Activated T-helper 17 cell treated with anti-CD3 and anti-CD28 coated beads, Interleukin-2, amount 50 U/mL, for 72 hours (primary cell): ENCODE data around the gene TMEM212. TPM values are rescaled to one million over a fixed set of nuclear protein-coding genes. Genes with fewer than 3 reads are reported as not detected.

Experiments used
- ATAC-seq: fragments of 150-1000 bp; cut with Tn5 transposase; replicated peaks from 2 replicates; pipeline ENCODE4 v1.10.0; 2021; ENCODE audit warnings: mild to moderate bottlenecking, moderate library complexity
- H3K27ac Mint-ChIP-seq: one replicate; pipeline ENCODE4 v1.8.0; 2022; ENCODE audit warnings: mixed read lengths
- H3K27me3 Mint-ChIP-seq: one replicate; pipeline ENCODE4 v1.8.0; 2022; ENCODE audit warnings: mixed read lengths
- H3K36me3 Mint-ChIP-seq: one replicate; pipeline ENCODE4 v1.8.0; 2022; ENCODE audit warnings: low read depth, mild to moderate bottlenecking, mixed read lengths
- H3K4me1 Mint-ChIP-seq: one replicate; pipeline ENCODE4 v1.8.0; 2022; ENCODE audit warnings: mixed read lengths
- H3K4me3 Mint-ChIP-seq: one replicate; pipeline ENCODE4 v1.8.0; 2022; ENCODE audit warnings: mild to moderate bottlenecking, mixed read lengths
- H3K9me3 Mint-ChIP-seq: one replicate; pipeline ENCODE4 v1.8.0; 2022; ENCODE audit warnings: mixed read lengths
- total RNA-seq, 2 donors: library from RNA; stranded (reverse); gene quantifications; one replicate each; pipeline ENCODE4 v1.2.3, GENCODE V29; 2022

Gene TMEM212
- total RNA-seq, 2 donors from 2014 or later: not detected

- H3K27ac Mint-ChIP-seq: peak overlapping the region; percentile 66
- ATAC-seq: no peak
- H3K9me3 Mint-ChIP-seq: no peaks in the 10 kb centered on the region
- no peak overlapping the region for H3K4me3 Mint-ChIP-seq
- H3K36me3 Mint-ChIP-seq: no peaks in the 10 kb centered on the region
- peaks cover 23% of the 10 kb centered on the region for H3K4me1 Mint-ChIP-seq
- no peaks in the 10 kb centered on the region for H3K27me3 Mint-ChIP-seq
Observed at GRCh38 chr3:171822431-171823106, 20.6 kb upstream of the TMEM212 start.

- H3K4me1 Mint-ChIP-seq: peaks cover 30% of the 10 kb centered on the region
- ATAC-seq: no peak
- H3K9me3 Mint-ChIP-seq: no peaks in the 10 kb centered on the region
- H3K36me3 Mint-ChIP-seq: no peaks in the 10 kb centered on the region
- H3K27ac Mint-ChIP-seq: no peak overlapping the region
- no peaks in the 10 kb centered on the region for H3K27me3 Mint-ChIP-seq
- no peak overlapping the region for H3K4me3 Mint-ChIP-seq
Observed at GRCh38 chr3:171824116-171824515, 19.0 kb upstream of the TMEM212 start.

GRCh38 chr3:171824824-171825221, 18.3 kb upstream of the TMEM212 start:
- no peaks in the 10 kb centered on the region for H3K36me3 Mint-ChIP-seq
- no peak overlapping the region for H3K27ac Mint-ChIP-seq
- no peaks in the 10 kb centered on the region for H3K27me3 Mint-ChIP-seq
- peaks cover 30% of the 10 kb centered on the region for H3K4me1 Mint-ChIP-seq
- no peak for ATAC-seq
- H3K4me3 Mint-ChIP-seq: no peak overlapping the region
- H3K9me3 Mint-ChIP-seq: no peaks in the 10 kb centered on the region

- Mint-ChIP-seq H3K4me3 (no peak overlapping the region), H3K4me1 (peaks cover 30% of the 10 kb centered on the region), H3K27ac (no peak overlapping the region), H3K9me3 (no peaks in the 10 kb centered on the region), H3K27me3 (no peaks in the 10 kb centered on the region), H3K36me3 (no peaks in the 10 kb centered on the region)
- ATAC-seq: no peak
Observed at GRCh38 chr3:171825222-171825828, 17.8 kb upstream of the TMEM212 start.

GRCh38 chr3:171827385-171827784, 15.8 kb upstream of the TMEM212 start:
- ATAC-seq: no peak
- Mint-ChIP-seq H3K4me1 (peaks cover 15% of the 10 kb centered on the region), H3K27ac (peak overlapping the region; percentile 65), H3K9me3 (no peaks in the 10 kb centered on the region), H3K36me3 (no peaks in the 10 kb centered on the region), H3K4me3 (peak overlapping the region; percentile 71), H3K27me3 (no peaks in the 10 kb centered on the region)

GRCh38 chr3:171827836-171828458, 15.2 kb upstream of the TMEM212 start:
- peaks cover 15% of the 10 kb centered on the region for H3K4me1 Mint-ChIP-seq
- H3K4me3 Mint-ChIP-seq: peak overlapping the region; percentile 71
- no peaks in the 10 kb centered on the region for H3K36me3 Mint-ChIP-seq
- H3K27ac Mint-ChIP-seq: peak overlapping the region; percentile 65
- no peaks in the 10 kb centered on the region for H3K27me3 Mint-ChIP-seq
- ATAC-seq: peak; percentile 94
- H3K9me3 Mint-ChIP-seq: no peaks in the 10 kb centered on the region

- Mint-ChIP-seq H3K36me3 (no peaks in the 10 kb centered on the region), H3K9me3 (no peaks in the 10 kb centered on the region), H3K27me3 (no peaks in the 10 kb centered on the region), H3K4me1 (peaks cover 15% of the 10 kb centered on the region), H3K27ac (no peak overlapping the region), H3K4me3 (no peak overlapping the region)
- no peak for ATAC-seq
Observed at GRCh38 chr3:171828902-171829770, 14.0 kb upstream of the TMEM212 start.

GRCh38 chr3:171829841-171830517, 13.2 kb upstream of the TMEM212 start:
- Mint-ChIP-seq H3K36me3 (no peaks in the 10 kb centered on the region), H3K4me1 (peaks cover 15% of the 10 kb centered on the region), H3K27ac (no peak overlapping the region), H3K9me3 (no peaks in the 10 kb centered on the region), H3K27me3 (no peaks in the 10 kb centered on the region), H3K4me3 (no peak overlapping the region)
- ATAC-seq: no peak

- no peaks in the 10 kb centered on the region for H3K36me3 Mint-ChIP-seq
- ATAC-seq: no peak
- no peak overlapping the region for H3K27ac Mint-ChIP-seq
- no peak overlapping the region for H3K4me3 Mint-ChIP-seq
- no peaks in the 10 kb centered on the region for H3K27me3 Mint-ChIP-seq
- peaks cover 15% of the 10 kb centered on the region for H3K4me1 Mint-ChIP-seq
- H3K9me3 Mint-ChIP-seq: no peaks in the 10 kb centered on the region
Observed at GRCh38 chr3:171830518-171830875, 12.7 kb upstream of the TMEM212 start.

- H3K4me3 Mint-ChIP-seq: no peak overlapping the region
- no peaks in the 10 kb centered on the region for H3K27me3 Mint-ChIP-seq
- H3K36me3 Mint-ChIP-seq: no peaks in the 10 kb centered on the region
- no peak for ATAC-seq
- H3K4me1 Mint-ChIP-seq: peaks cover 12% of the 10 kb centered on the region
- H3K27ac Mint-ChIP-seq: no peak overlapping the region
- no peaks in the 10 kb centered on the region for H3K9me3 Mint-ChIP-seq
Observed at GRCh38 chr3:171831936-171832335, 11.2 kb upstream of the TMEM212 start.

- Mint-ChIP-seq H3K27me3 (peaks cover under 1% of the 10 kb centered on the region), H3K36me3 (no peaks in the 10 kb centered on the region), H3K27ac (no peak overlapping the region), H3K4me1 (peaks cover 3% of the 10 kb centered on the region), H3K9me3 (no peaks in the 10 kb centered on the region), H3K4me3 (no peak overlapping the region)
- ATAC-seq: no peak
Observed at GRCh38 chr3:171832989-171833388, 10.2 kb upstream of the TMEM212 start.

GRCh38 chr3:171833789-171834460, 9.2 kb upstream of the TMEM212 start:
- no peaks in the 10 kb centered on the region for H3K9me3 Mint-ChIP-seq
- no peaks in the 10 kb centered on the region for H3K36me3 Mint-ChIP-seq
- no peaks in the 10 kb centered on the region for H3K4me1 Mint-ChIP-seq
- H3K27ac Mint-ChIP-seq: no peak overlapping the region
- ATAC-seq: peak; percentile 44
- no peak overlapping the region for H3K4me3 Mint-ChIP-seq
- peaks cover 5% of the 10 kb centered on the region for H3K27me3 Mint-ChIP-seq

GRCh38 chr3:171834461-171834801, 8.7 kb upstream of the TMEM212 start:
- no peak overlapping the region for H3K27ac Mint-ChIP-seq
- no peaks in the 10 kb centered on the region for H3K9me3 Mint-ChIP-seq
- no peak overlapping the region for H3K4me3 Mint-ChIP-seq
- no peak for ATAC-seq
- peaks cover 5% of the 10 kb centered on the region for H3K27me3 Mint-ChIP-seq
- H3K4me1 Mint-ChIP-seq: no peaks in the 10 kb centered on the region
- no peaks in the 10 kb centered on the region for H3K36me3 Mint-ChIP-seq

GRCh38 chr3:171835116-171835515, 8.0 kb upstream of the TMEM212 start:
- H3K27me3 Mint-ChIP-seq: peaks cover 5% of the 10 kb centered on the region
- no peaks in the 10 kb centered on the region for H3K36me3 Mint-ChIP-seq
- no peaks in the 10 kb centered on the region for H3K4me1 Mint-ChIP-seq
- no peaks in the 10 kb centered on the region for H3K9me3 Mint-ChIP-seq
- H3K4me3 Mint-ChIP-seq: no peak overlapping the region
- ATAC-seq: no peak
- no peak overlapping the region for H3K27ac Mint-ChIP-seq
